SK-N-MC (cell line): ENCODE data around the gene TMEM175.

Experiments
- EZH2 ChIP-seq: fragments of 200-600 bp; sonication (generic); IDR thresholded peaks from one replicate; pipeline ENCODE4 v1.6.1; 2017; ENCODE audit warnings: antibody characterized with exemption
- FOXP2 ChIP-seq: optimal IDR thresholded peaks from 2 replicates; pipeline ENCODE3; 2011; ENCODE audit warnings: mild to moderate bottlenecking, moderate library complexity; ENCODE audit not compliant: insufficient read depth; ENCODE audit errors: extremely low read length, control extremely low read depth
- POLR2AphosphoS5 ChIP-seq: IDR thresholded peaks from 2 replicates; pipeline ENCODE4 v1.6.1; 2012; ENCODE audit warnings: mild to moderate bottlenecking, low read depth, low read length, borderline replicate concordance

DNA sequence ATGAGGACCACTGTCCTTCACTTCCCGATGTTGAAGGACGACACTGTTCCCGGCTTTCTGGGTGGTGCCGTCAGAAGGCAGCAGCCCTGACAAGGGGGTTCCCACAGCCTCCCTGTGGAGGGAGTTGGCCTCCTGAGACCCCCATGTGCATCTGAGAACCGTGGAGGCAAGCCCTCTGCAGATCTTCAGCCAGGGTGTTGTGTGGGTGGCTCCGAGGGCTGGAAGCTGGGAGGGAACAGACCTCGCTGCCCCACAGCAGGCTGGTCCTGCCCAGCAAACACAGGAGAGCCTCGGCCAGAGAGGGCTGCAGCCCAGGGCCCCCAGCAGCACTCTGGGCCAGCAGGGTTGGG, 24.9 kb downstream of the TMEM175 start:
- TF ChIP-seq POLR2AphosphoS5, result no peak
- no peak for TF ChIP-seq EZH2
- no peak for TF ChIP-seq FOXP2
